GM12872 (cell line): ENCODE measurements around the gene GDNF.

Source experiments
- CTCF ChIP-seq: IDR thresholded peaks from 3 replicates; pipeline ENCODE4 v1.5.1; 2011; ENCODE audit warnings: low read depth, mild to moderate bottlenecking, low read length, moderate library complexity; ENCODE audit not compliant: insufficient read depth

Gene GDNF

GRCh38 chr5:37811866-37812265, 28.0 kb downstream of the GDNF start:
- no peak for TF ChIP-seq CTCF

- no peak for TF ChIP-seq CTCF
Measured at GRCh38 chr5:37810311-37810710, 29.5 kb downstream of the GDNF start.

- TF ChIP-seq CTCF = no peak
Measured at GRCh38 chr5:37808945-37809344, 30.9 kb downstream of the GDNF start.

GRCh38 chr5:37807621-37808301, 32.1 kb downstream of the GDNF start:
- no peak for TF ChIP-seq CTCF

- TF ChIP-seq CTCF = no peak
Measured at GRCh38 chr5:37807015-37807414, 32.8 kb downstream of the GDNF start.

- no peak for TF ChIP-seq CTCF
Measured at GRCh38 chr5:37806476-37806875, 33.4 kb downstream of the GDNF start.

GRCh38 chr5:37806016-37806415, 33.8 kb downstream of the GDNF start:
- no peak for TF ChIP-seq CTCF
